Peyer's patch (tissue), 4 donors: Measurements from ENCODE around the gene CDKN1C.

Experiments
- CTCF ChIP-seq, 6 experiments: fragments of 450-650 bp in 4 of 6; fragments of 200-600 bp in 2 of 6; sonication (generic) in 1 of 6; IDR thresholded peaks; one replicate each; pipeline ENCODE4 v1.5.1; 2017 to 2019; ENCODE audit warnings: antibody characterized with exemption in 6 of 6, mild to moderate bottlenecking in 3 of 6, moderate library complexity in 1 of 6
- POLR2A ChIP-seq, 2 donors: fragments of 450-650 bp; IDR thresholded peaks; one replicate each; pipeline ENCODE4 v1.5.1; 2017; ENCODE audit warnings: antibody characterized with exemption in 2 of 2, mild to moderate bottlenecking in 2 of 2, moderate library complexity in 2 of 2

DNA sequence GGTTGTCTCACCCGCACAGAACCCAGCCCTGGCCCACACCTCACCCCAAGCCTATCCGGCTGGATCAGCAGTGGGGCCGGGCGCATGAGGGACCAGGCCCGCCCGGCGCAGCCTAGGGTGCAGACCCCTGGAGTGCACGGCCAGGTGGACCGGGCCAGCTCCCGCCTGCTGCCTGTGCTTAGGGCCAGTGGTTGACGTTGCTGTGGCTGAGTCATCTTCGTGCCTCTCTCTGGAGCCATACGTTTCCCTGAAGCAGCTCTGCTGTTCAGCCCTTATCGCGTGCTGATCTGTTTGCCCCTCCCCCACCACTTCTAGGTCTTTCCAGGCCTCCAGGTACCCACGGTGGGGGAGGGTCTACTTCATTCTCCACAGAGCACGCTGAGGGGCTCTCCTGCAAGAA lies 39.5 kb downstream of the CDKN1C start:
- TF ChIP-seq CTCF (IDR thresholded peaks at IDR 0.05), result no peak
- no peak for TF ChIP-seq POLR2A (IDR thresholded peaks at IDR 0.05)
